Prostate gland (tissue), 2 donors: ENCODE data around the gene NAE1. TPM values are rescaled to one million over a fixed set of nuclear protein-coding genes. Genes with fewer than 3 reads are reported as not detected.

Source experiments
- DNase-seq: peaks from one replicate; pipeline ENCODE4 v3.0.0-alpha.2; 2019; ENCODE audit warnings: low spot score
- H3K27ac ChIP-seq, 2 donors: fragments of 200-600 bp; sonication (generic); 2 replicates each; pipeline ENCODE4 v1.5.1; 2017 to 2019
- H3K27me3 ChIP-seq: fragments of 200-600 bp; sonication (generic); replicated peaks from 2 replicates; pipeline ENCODE4 v1.5.1; 2019; ENCODE audit not compliant: insufficient read depth
- H3K36me3 ChIP-seq, 2 donors: fragments of 200-600 bp; sonication (generic); 1 replicate in 1 of 2; 2 replicates in 1 of 2; pipeline versions ENCODE4 v1.5.1 to v1.8.1; 2017 to 2019
- H3K4me1 ChIP-seq: fragments of 200-600 bp; sonication (generic); replicated peaks from 2 replicates; pipeline ENCODE4 v1.5.1; 2019
- H3K4me3 ChIP-seq, 2 donors: fragments of 200-600 bp; sonication (generic); 2 replicates each; pipeline ENCODE4 v1.5.1; 2017 to 2019
- H3K9me3 ChIP-seq: fragments of 200-600 bp; sonication (generic); 2 replicates; pipeline ENCODE4 v1.5.1; 2017
- CTCF ChIP-seq, 4 experiments: fragments of 200-600 bp in 2 of 4; fragments of 450-650 bp in 2 of 4; sonication (generic) in 2 of 4; IDR thresholded peaks; 1 replicate in 3 of 4; 2 replicates in 1 of 4; pipeline ENCODE4 v1.5.1; 2016 to 2019; ENCODE audit warnings: antibody characterized with exemption in 4 of 4, mild to moderate bottlenecking in 2 of 4, moderate library complexity in 2 of 4
- POLR2A ChIP-seq: fragments of 450-650 bp; IDR thresholded peaks from one replicate; pipeline ENCODE4 v1.6.1; 2016; ENCODE audit warnings: antibody characterized with exemption, mild to moderate bottlenecking
- POLR2AphosphoS5 ChIP-seq: sonication (generic); formaldehyde crosslinking; IDR thresholded peaks from one replicate; pipeline ENCODE4 v1.6.1; 2017; ENCODE audit warnings: antibody characterized with exemption
- WGBS: methylation state at CpG from one replicate; pipeline ENCODE4 v1.1.5; 2018; 5-methylcytosine and 5-hydroxymethylcytosine counted together
- intact Hi-C: fragments of 100-400 bp; cut with DNase I; formaldehyde crosslinking; loops from one replicate; pipeline ENCODE4 v1.14.2; 2022
- total RNA-seq, 2 donors: library from RNA; depleted of rRNA; stranded (reverse); fragments of >200 nt; gene quantifications; one replicate each; pipeline ENCODE4 v1.1.0, GENCODE V29; 2016

Gene NAE1
- total RNA-seq, 2 donors from 2014 or later = 39.6 to 58.2 TPM

- 50% methylated on average over 3 of the region's 3 CpGs for WGBS
- intact Hi-C loops = no loop called here
- Histone ChIP-seq H3K4me3 (no peak overlapping the region), H3K9me3 (no peaks in the 10 kb centered on the region), H3K27me3 (peaks cover 5% of the 10 kb centered on the region), H3K4me1 (peaks cover 3% of the 10 kb centered on the region), H3K36me3 (no peaks in the 10 kb centered on the region), H3K27ac (no peak overlapping the region)
- TF ChIP-seq POLR2AphosphoS5 (no peak), POLR2A (no peak), CTCF (IDR thresholded peaks at IDR 0.05) (no peak)
- DNase-seq = no peak
These were observed 10.1 kb upstream of the NAE1 start for GRCh38 chr16:66840883-66841282.

DNA sequence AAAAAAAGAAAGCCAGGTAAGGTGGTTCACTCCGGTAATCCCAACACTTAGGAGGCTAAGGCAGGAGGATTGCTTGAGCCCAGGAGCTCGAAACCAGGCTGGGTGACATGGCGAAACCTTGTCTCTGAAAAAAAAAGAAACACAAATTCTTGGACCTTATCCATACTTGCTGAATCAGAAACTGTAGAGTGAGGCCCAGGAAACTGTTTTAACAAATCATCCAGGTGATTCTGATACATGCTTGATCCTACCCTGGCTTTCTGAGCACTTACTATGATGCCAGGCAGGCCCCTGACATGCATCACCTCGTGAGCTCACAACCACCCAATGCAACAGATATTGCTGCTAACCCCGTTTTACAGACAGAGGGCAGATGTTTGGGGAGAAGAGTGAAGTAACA is 4.0 kb upstream of the NAE1 start:
- intact Hi-C loops = loop anchor here (5.0 kb wide), 1 partner anchor 38 kb away; no protein-coding TSS in a partner anchor
- TF ChIP-seq POLR2AphosphoS5 = no peak
- TF ChIP-seq POLR2A = no peak
- TF ChIP-seq CTCF (IDR thresholded peaks at IDR 0.05) = no peak
- Histone ChIP-seq H3K27me3 (no peaks in the 10 kb centered on the region), H3K9me3 (no peaks in the 10 kb centered on the region), H3K4me1 (peaks cover 2% of the 10 kb centered on the region), H3K36me3 (no peaks in the 10 kb centered on the region), H3K27ac (no peak overlapping the region), H3K4me3 (no peak overlapping the region)
- no peak for DNase-seq
- WGBS = 91% methylated on average over 5 of the region's 5 CpGs

- WGBS = 43% methylated on average over 7 of the region's 7 CpGs
- no peaks in the 10 kb centered on the region for H3K9me3 ChIP-seq
- H3K27me3 ChIP-seq = no peaks in the 10 kb centered on the region
- no peaks in the 10 kb centered on the region for H3K36me3 ChIP-seq
- DNase-seq = no peak
- intact Hi-C loops = loop anchor here (5.0 kb wide), 1 partner anchor 40 kb away; no protein-coding TSS in a partner anchor
- no peak overlapping the region for H3K27ac ChIP-seq
- TF ChIP-seq CTCF (IDR thresholded peaks at IDR 0.05) = no peak
- TF ChIP-seq POLR2AphosphoS5 = no peak
- no peak for TF ChIP-seq POLR2A
- no peak overlapping the region for H3K4me3 ChIP-seq
- H3K4me1 ChIP-seq = peaks cover 7% of the 10 kb centered on the region
These were observed 2.0 kb upstream of the NAE1 start for GRCh38 chr16:66832661-66833305.

DNA sequence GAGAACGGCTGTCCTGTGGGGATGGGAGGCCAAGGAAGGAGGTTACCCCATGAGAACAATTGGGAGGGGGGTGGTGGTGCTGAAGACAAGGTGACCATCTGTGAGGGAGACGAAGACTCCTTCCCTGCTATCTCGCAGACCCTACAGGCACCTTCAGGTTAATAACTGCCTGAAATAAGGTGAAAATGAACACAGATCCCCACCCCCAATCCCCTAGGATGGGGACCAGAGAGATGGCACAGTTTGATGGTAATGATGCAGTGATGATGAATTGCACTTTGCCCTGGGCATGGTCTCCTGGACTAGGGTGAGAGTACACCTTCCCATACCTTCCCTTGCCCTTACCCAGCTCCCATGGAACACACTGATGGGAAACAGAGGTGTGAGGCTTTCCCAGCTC is 1.4 kb upstream of the NAE1 start:
- H3K36me3 ChIP-seq = no peaks in the 10 kb centered on the region
- no peak overlapping the region for H3K4me3 ChIP-seq
- DNase-seq = no peak
- H3K9me3 ChIP-seq = no peaks in the 10 kb centered on the region
- TF ChIP-seq POLR2A (no peak), CTCF (IDR thresholded peaks at IDR 0.05) (no peak), POLR2AphosphoS5 (no peak)
- intact Hi-C loops = loop anchor here (5.0 kb wide), 1 partner anchor 40 kb away; no protein-coding TSS in a partner anchor
- 91% methylated on average over 3 of the region's 3 CpGs for WGBS
- no peak overlapping the region for H3K27ac ChIP-seq
- peaks cover 7% of the 10 kb centered on the region for H3K4me1 ChIP-seq
- no peaks in the 10 kb centered on the region for H3K27me3 ChIP-seq

GRCh38 chr16:66824006-66824405 is 6.8 kb downstream of the NAE1 start:
- H3K4me1 ChIP-seq = no peaks in the 10 kb centered on the region
- TF ChIP-seq POLR2A (no peak), POLR2AphosphoS5 (no peak), CTCF (IDR thresholded peaks at IDR 0.05) (no peak)
- H3K27me3 ChIP-seq = no peaks in the 10 kb centered on the region
- no peak overlapping the region for H3K4me3 ChIP-seq
- no peaks in the 10 kb centered on the region for H3K9me3 ChIP-seq
- WGBS = 95% methylated on average over 4 of the region's 4 CpGs
- no peak overlapping the region for H3K27ac ChIP-seq
- intact Hi-C loops = no loop called here
- DNase-seq = no peak
- no peaks in the 10 kb centered on the region for H3K36me3 ChIP-seq
